ENCODE results near the gene CD300H. TPM values are rescaled to one million over a fixed set of nuclear protein-coding genes. Genes with fewer than 3 reads are reported as not detected.

Gene CD300H
- total RNA-seq, 1 experiment from 2014 or later, result not detected

DNA sequence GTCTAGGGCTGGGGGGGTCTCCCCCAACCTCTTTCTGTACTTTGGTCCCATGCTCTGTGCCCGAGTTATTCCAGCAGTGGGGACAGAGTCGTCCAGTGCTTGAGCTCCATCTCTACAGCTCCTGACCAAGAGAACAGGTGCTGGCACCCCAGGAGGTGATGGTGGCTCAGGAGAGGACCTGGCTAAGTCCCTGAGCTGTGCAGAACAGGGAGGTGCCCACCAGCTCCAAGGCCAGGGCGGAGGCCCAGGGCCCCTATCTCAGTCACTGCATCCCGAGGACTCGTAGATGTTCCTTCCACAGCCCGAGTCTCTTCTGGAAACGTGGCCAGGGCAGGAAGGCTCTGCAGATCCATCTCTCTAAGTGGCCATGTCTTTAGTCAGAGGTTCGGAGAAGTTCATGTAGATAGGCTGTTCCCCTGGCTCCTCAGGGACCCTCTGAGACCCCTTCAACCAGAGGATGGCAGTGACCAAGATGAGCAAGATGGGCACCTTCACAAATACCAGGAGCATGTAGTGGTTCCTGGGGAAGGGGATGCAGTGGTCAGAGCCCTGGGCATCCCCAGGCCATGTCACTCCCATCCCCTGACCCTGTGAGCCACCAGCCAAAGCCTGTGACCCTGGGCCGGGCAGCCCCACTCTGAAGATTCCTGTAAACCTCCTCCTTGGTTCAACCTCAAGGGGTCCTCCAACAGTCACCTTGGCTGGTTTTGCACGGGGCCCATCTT is 44.8 kb downstream of the CD300H start (continued):
- no peak for TF ChIP-seq EZH2phosphoT487 (IDR thresholded peaks at IDR 0.05; ENCODE audit: borderline replicate concordance)

DNA sequence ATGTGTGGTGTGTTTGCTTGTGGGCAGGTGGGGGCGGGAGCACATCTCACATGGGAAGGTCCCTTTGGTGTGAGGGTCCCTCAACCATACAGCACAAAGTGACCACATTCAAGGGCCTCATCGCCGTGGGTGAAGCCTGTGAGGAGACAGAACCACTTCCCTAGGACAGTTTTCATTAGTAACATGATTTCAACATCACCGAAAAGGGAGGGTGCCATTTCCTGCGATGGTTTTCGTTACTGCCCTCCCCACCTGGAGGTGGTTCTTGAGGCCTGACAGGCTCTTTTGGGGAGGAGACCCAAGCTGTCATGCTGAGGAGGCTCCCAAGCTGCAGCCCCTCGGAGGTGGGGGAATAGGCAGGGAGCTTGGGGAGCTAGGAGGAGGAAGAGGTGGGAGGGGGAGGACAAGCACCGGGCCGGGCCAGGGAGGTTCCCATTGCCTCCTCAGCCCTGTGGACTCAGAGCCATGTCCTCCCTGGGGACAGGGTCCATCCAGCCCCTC is 45.6 kb downstream of the CD300H start:
- no peaks in the 10 kb centered on the region for H3K79me2 ChIP-seq (ENCODE audit: insufficient read depth, low read length)
- no peak for ATAC-seq
- H3K27me3 ChIP-seq (ENCODE audit: insufficient read depth, low read length), result peaks cover 48% of the 10 kb centered on the region
- no peak for DNase-seq (ENCODE audit: low read depth, low spot score)
- TF ChIP-seq SIN3A (IDR thresholded peaks at IDR 0.05; ENCODE audit: low read depth), result no peak
- H4K20me1 ChIP-seq (ENCODE audit: insufficient read depth), result no peaks in the 10 kb centered on the region
- H3K4me3 ChIP-seq (replicated peaks in 1 of 2; ENCODE audit: low read depth in 1 of 2, low read length in 2 of 2), result no peak overlapping the region
- no peak overlapping the region for H2AFZ ChIP-seq (ENCODE audit: low read depth, low read length, poor library complexity, severe bottlenecking)
- no peaks in the 10 kb centered on the region for H3K4me1 ChIP-seq (ENCODE audit: control insufficient read depth in 1 of 2, insufficient read depth in 2 of 2, low read length in 2 of 2)
- intact Hi-C loops (cut with micrococcal nuclease), result no loop called here
- RAD21 ChIA-PET (ENCODE audit: low non-redundant PET in 1 of 2, low total read pairs in 2 of 2, uncharacterized antibody in 2 of 2, unreplicated experiment in 2 of 2), result no interaction called here
- BruUV-seq (replicated peaks), result no TSS peak
- H3K4me2 ChIP-seq (ENCODE audit: low read length), result no peak overlapping the region
- CTCF ChIA-PET, result no interaction called here
- no peak overlapping the region for H3K27ac ChIP-seq (ENCODE audit: low read depth, low read length)
- H3K9me3 ChIP-seq (ENCODE audit: control insufficient read depth in 1 of 2, insufficient read depth in 1 of 2, low read depth in 1 of 2, low read length in 2 of 2), result no peaks in the 10 kb centered on the region
- H3K9ac ChIP-seq (ENCODE audit: low read length), result no peak overlapping the region
- POLR2A ChIA-PET, result no interaction called here
- no peaks in the 10 kb centered on the region for H3K9me2 ChIP-seq (ENCODE audit: insufficient read depth)
- no peaks in the 10 kb centered on the region for H3K36me3 ChIP-seq (ENCODE audit: control insufficient read depth in 1 of 2, insufficient read depth in 2 of 2, low read length in 2 of 2)

- H3K9ac ChIP-seq (ENCODE audit: low read length), result no peak overlapping the region
- ChIA-PET POLR2A (no interaction called here), RAD21 (ENCODE audit: low non-redundant PET in 1 of 2, low total read pairs in 2 of 2, uncharacterized antibody in 2 of 2, unreplicated experiment in 2 of 2) (no interaction called here), CTCF (no interaction called here)
- intact Hi-C loops (cut with micrococcal nuclease), result no loop called here
- no peak overlapping the region for H3K27ac ChIP-seq (ENCODE audit: low read depth, low read length)
- no peak overlapping the region for H3K4me3 ChIP-seq (replicated peaks in 1 of 2; ENCODE audit: low read depth in 1 of 2, low read length in 2 of 2)
- no peaks in the 10 kb centered on the region for H4K20me1 ChIP-seq (ENCODE audit: insufficient read depth)
- TF ChIP-seq ZFX (IDR thresholded peaks at IDR 0.05), result no peak
- TF ChIP-seq FOSL1 (IDR thresholded peaks at IDR 0.05; ENCODE audit: low read depth), result no peak
- TF ChIP-seq SIN3A (IDR thresholded peaks at IDR 0.05; ENCODE audit: low read depth), result no peak
- TF ChIP-seq ZBTB33 (IDR thresholded peaks at IDR 0.05; ENCODE audit: extremely low read depth, insufficient replicate concordance, low read length), result no peak
- no peak for TF ChIP-seq POLR2AphosphoS5 (IDR thresholded peaks at IDR 0.05; ENCODE audit: low read depth, low read length)
- no peak for TF ChIP-seq SRF (IDR thresholded peaks at IDR 0.05; ENCODE audit: low read depth)
- TF ChIP-seq YY1 (IDR thresholded peaks at IDR 0.05; ENCODE audit: extremely low read depth, insufficient replicate concordance, low read depth, low read length), result no peak
- no peak for TF ChIP-seq RAD21 (IDR thresholded peaks at IDR 0.05; ENCODE audit: low read depth)
- TF ChIP-seq TCF7L2 (IDR thresholded peaks at IDR 0.05; ENCODE audit: borderline replicate concordance, extremely low read depth, insufficient read depth, insufficient read length), result no peak
- TF ChIP-seq POLR2A (IDR thresholded peaks at IDR 0.05; ENCODE audit: borderline replicate concordance, extremely low read depth, insufficient read depth, insufficient read length), result no peak
- TF ChIP-seq JUND (IDR thresholded peaks at IDR 0.05), result no peak
- no peak for TF ChIP-seq EZH2phosphoT487 (IDR thresholded peaks at IDR 0.05; ENCODE audit: borderline replicate concordance)
- TF ChIP-seq ZNF274 (IDR thresholded peaks at IDR 0.05; ENCODE audit: low read depth, low read length), result no peak
- TF ChIP-seq ELF1 (IDR thresholded peaks at IDR 0.05; ENCODE audit: borderline replicate concordance, low read depth), result no peak
- no peak for TF ChIP-seq EGR1 (IDR thresholded peaks at IDR 0.05; ENCODE audit: low read depth)
- TF ChIP-seq ATF3 (IDR thresholded peaks at IDR 0.05), result no peak
- no peak for TF ChIP-seq EZH2 (IDR thresholded peaks at IDR 0.05)
- no peaks in the 10 kb centered on the region for H3K9me2 ChIP-seq (ENCODE audit: insufficient read depth)
- no peak overlapping the region for H2AFZ ChIP-seq (ENCODE audit: low read depth, low read length, poor library complexity, severe bottlenecking)
- H3K36me3 ChIP-seq (ENCODE audit: control insufficient read depth in 1 of 2, insufficient read depth in 2 of 2, low read length in 2 of 2), result no peaks in the 10 kb centered on the region
- no peaks in the 10 kb centered on the region for H3K79me2 ChIP-seq (ENCODE audit: insufficient read depth, low read length)
- H3K4me1 ChIP-seq (ENCODE audit: control insufficient read depth in 1 of 2, insufficient read depth in 2 of 2, low read length in 2 of 2), result no peaks in the 10 kb centered on the region
- ATAC-seq, result no peak
- no peak overlapping the region for H3K4me2 ChIP-seq (ENCODE audit: low read length)
- H3K9me3 ChIP-seq (ENCODE audit: control insufficient read depth in 1 of 2, insufficient read depth in 1 of 2, low read depth in 1 of 2, low read length in 2 of 2), result no peaks in the 10 kb centered on the region
- H3K27me3 ChIP-seq (ENCODE audit: insufficient read depth, low read length), result peaks cover 42% of the 10 kb centered on the region
- no peak for DNase-seq (ENCODE audit: low read depth, low spot score)
- BruUV-seq (replicated peaks), result no TSS peak
Observed at GRCh38 chr17:74520790-74521480, 46.4 kb downstream of the CD300H start.

All from HCT116 (cell line).